Measurements from ENCODE around the gene BNC2.

The BNC2 gene

GRCh38 chr9:16623989-16624743 is 246.3 kb downstream of the BNC2 start:
- no peak for DNase-seq

GRCh38 chr9:16622541-16622940 is 247.9 kb downstream of the BNC2 start:
- no peak for DNase-seq

- DNase-seq = no peak
These were observed 250.5 kb downstream of the BNC2 start for GRCh38 chr9:16619914-16620520.

GRCh38 chr9:16619402-16619801 is 251.1 kb downstream of the BNC2 start:
- DNase-seq = no peak

GRCh38 chr9:16618524-16618923 is 251.9 kb downstream of the BNC2 start:
- DNase-seq = no peak

GRCh38 chr9:16616686-16617085 is 253.8 kb downstream of the BNC2 start:
- no peak for DNase-seq

- no peak for DNase-seq
These were observed 255.0 kb downstream of the BNC2 start for GRCh38 chr9:16615451-16615850.

- DNase-seq = no peak
These were observed 256.9 kb downstream of the BNC2 start for GRCh38 chr9:16613605-16614004.

- no peak for DNase-seq
These were observed 257.4 kb downstream of the BNC2 start for GRCh38 chr9:16613051-16613450.

- DNase-seq = no peak
These were observed 257.8 kb downstream of the BNC2 start for GRCh38 chr9:16612627-16613026.

GRCh38 chr9:16611983-16612382 is 258.5 kb downstream of the BNC2 start:
- no peak for DNase-seq

- DNase-seq = no peak
These were observed 259.5 kb downstream of the BNC2 start for GRCh38 chr9:16611001-16611400.

- no peak for DNase-seq
These were observed 259.9 kb downstream of the BNC2 start for GRCh38 chr9:16610538-16610937.

GRCh38 chr9:16608906-16609305 is 261.6 kb downstream of the BNC2 start:
- DNase-seq = no peak

- DNase-seq = no peak
These were observed 268.0 kb downstream of the BNC2 start for GRCh38 chr9:16602494-16602893.

- DNase-seq = no peak
These were observed 268.5 kb downstream of the BNC2 start for GRCh38 chr9:16601991-16602390.

- DNase-seq = no peak
These were observed 272.2 kb downstream of the BNC2 start for GRCh38 chr9:16598316-16598715.

GRCh38 chr9:16597136-16597535 is 273.3 kb downstream of the BNC2 start:
- DNase-seq = no peak

GRCh38 chr9:16595227-16595626 is 275.2 kb downstream of the BNC2 start:
- no peak for DNase-seq

GRCh38 chr9:16594787-16595186 is 275.7 kb downstream of the BNC2 start:
- DNase-seq = no peak

GRCh38 chr9:16593746-16594145 is 276.7 kb downstream of the BNC2 start:
- no peak for DNase-seq

- no peak for DNase-seq
These were observed 279.4 kb downstream of the BNC2 start for GRCh38 chr9:16591092-16591491.

GRCh38 chr9:16585591-16585990 is 284.9 kb downstream of the BNC2 start:
- no peak for DNase-seq

- DNase-seq = no peak
These were observed 290.5 kb downstream of the BNC2 start for GRCh38 chr9:16579872-16580432.

- no peak for DNase-seq
These were observed 294.6 kb downstream of the BNC2 start for GRCh38 chr9:16575986-16576245.

Data from DMS79 treated with DMSO at 0.1 percent for 48 hours (cell line).